ENCODE measurements around the gene PARPBP. TPM values are rescaled to one million over a fixed set of nuclear protein-coding genes. Genes with fewer than 3 reads are reported as not detected.
A peak's percentile ranks its signal among the peaks of the same experiment; 100 is the strongest.

Gene PARPBP
- polyA plus RNA-seq, 3 donors: 0.68 to 1.8 (median 1.6) TPM

DNA sequence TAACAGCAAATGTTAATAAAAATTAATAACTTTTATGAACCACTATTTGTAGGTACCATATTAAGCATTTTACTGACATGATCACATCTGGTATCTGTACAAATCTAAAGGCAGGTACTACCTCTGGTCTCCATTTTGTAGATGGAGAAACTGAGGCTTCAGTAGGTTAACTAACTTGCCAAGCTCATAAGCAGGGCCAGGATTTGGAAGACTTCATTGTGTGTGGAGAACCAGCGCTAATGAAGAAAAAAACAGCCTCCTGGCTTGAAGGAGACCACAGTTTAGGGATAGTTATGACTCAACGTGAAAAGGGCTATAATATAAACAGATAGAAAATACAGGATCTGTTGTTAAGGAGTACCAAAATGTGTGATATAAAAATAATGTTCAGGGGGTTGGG lies 1.1 kb upstream of the PARPBP start:
- Histone ChIP-seq H3K27me3 (ENCODE audit: control insufficient read depth in 2 of 2, insufficient read depth in 2 of 2, low read length in 2 of 2) (no peaks in the 10 kb centered on the region), H2AFZ (ENCODE audit: insufficient read depth, low read depth, low read length, poor library complexity, severe bottlenecking) (peak overlapping the region; percentile 92), H3K4me2 (replicated peaks; ENCODE audit: extremely low read depth, low read length, poor library complexity, severe bottlenecking) (peak overlapping the region; percentile 92), H4K20me1 (ENCODE audit: insufficient read depth, low read length) (no peaks in the 10 kb centered on the region), H3K4me3 (replicated peaks in 1 of 3; ENCODE audit: low read depth in 2 of 3, low read length in 3 of 3) (peak overlapping the region in 1 of 3 experiments; percentile 84), H3K36me3 (replicated peaks in 1 of 2; ENCODE audit: control insufficient read depth in 1 of 2, insufficient read depth in 2 of 2, low read length in 2 of 2) (peaks cover 9 to 40% of the 10 kb centered on the region in 2 donors), H3K9ac (ENCODE audit: insufficient read depth, low read length, poor library complexity, severe bottlenecking) (peak overlapping the region; percentile 85), H3K27ac (ENCODE audit: low read depth in 1 of 2, low read length in 2 of 2) (no peak overlapping the region), H3K4me1 (ENCODE audit: control insufficient read depth in 1 of 2, insufficient read depth in 2 of 2, low read length in 2 of 2) (peaks cover 21 to 26% of the 10 kb centered on the region in 2 donors), H3K9me3 (replicated peaks in 1 of 2; ENCODE audit: control insufficient read depth in 1 of 2, insufficient read depth in 1 of 2, low read length in 2 of 2) (no peaks in the 10 kb centered on the region), H3K79me2 (ENCODE audit: insufficient read depth, low read length) (peaks cover 47% of the 10 kb centered on the region)
- Mint-ChIP-seq H3K27me3 (ENCODE audit: low read depth in 3 of 3) (no peaks in the 10 kb centered on the region), H3K9me3 (no peaks in the 10 kb centered on the region), H3K27ac (no peak overlapping the region), H3K4me1 (peaks cover 19% of the 10 kb centered on the region), H3K36me3 (peaks cover 19 to 21% of the 10 kb centered on the region in 2 donors), H3K4me3 (no peak overlapping the region)
- DNase-seq: no peak
- TF ChIP-seq CTCF (IDR thresholded peaks at IDR 0.05): no peak
- intact Hi-C loops (cut with micrococcal nuclease): loop anchor here in 1 of 2 donors (5.0 kb wide), 1 partner anchor 57 kb away; the partner anchor contains the start of gene WASHC3
- 100% methylated on average over 1 of the region's 2 CpGs for WGBS (ENCODE audit: insufficient coverage)

- WGBS (ENCODE audit: insufficient coverage): no CpG with 5 or more reads among the region's 4 CpGs
- H3K27me3 Mint-ChIP-seq (ENCODE audit: low read depth in 3 of 3): no peaks in the 10 kb centered on the region
- H4K20me1 ChIP-seq (ENCODE audit: insufficient read depth, low read length): no peaks in the 10 kb centered on the region
- H3K27ac Mint-ChIP-seq: peak overlapping the region in 5 of 7 donors; percentile 76 to 96 (median 90)
- peak overlapping the region in 1 of 2 donors; percentile 89 for H3K27ac ChIP-seq (ENCODE audit: low read depth in 1 of 2, low read length in 2 of 2)
- peaks cover 19% of the 10 kb centered on the region for H3K4me1 Mint-ChIP-seq
- no peaks in the 10 kb centered on the region for H3K27me3 ChIP-seq (ENCODE audit: control insufficient read depth in 2 of 2, insufficient read depth in 2 of 2, low read length in 2 of 2)
- TF ChIP-seq CTCF (IDR thresholded peaks at IDR 0.05): no peak
- peaks cover 9 to 29% of the 10 kb centered on the region in 2 donors for H3K36me3 ChIP-seq (replicated peaks in 1 of 2; ENCODE audit: control insufficient read depth in 1 of 2, insufficient read depth in 2 of 2, low read length in 2 of 2)
- no peaks in the 10 kb centered on the region for H3K9me3 ChIP-seq (replicated peaks in 1 of 2; ENCODE audit: control insufficient read depth in 1 of 2, insufficient read depth in 1 of 2, low read length in 2 of 2)
- peak overlapping the region; percentile 85 for H3K9ac ChIP-seq (ENCODE audit: insufficient read depth, low read length, poor library complexity, severe bottlenecking)
- H3K9me3 Mint-ChIP-seq: no peaks in the 10 kb centered on the region
- H2AFZ ChIP-seq (ENCODE audit: insufficient read depth, low read depth, low read length, poor library complexity, severe bottlenecking): peak overlapping the region; percentile 92
- peak overlapping the region; percentile 81 to 91 (median 84) for H3K4me3 ChIP-seq (replicated peaks in 1 of 3; ENCODE audit: low read depth in 2 of 3, low read length in 3 of 3)
- H3K36me3 Mint-ChIP-seq: peaks cover 22 to 26% of the 10 kb centered on the region in 2 donors
- no peak for DNase-seq
- H3K79me2 ChIP-seq (ENCODE audit: insufficient read depth, low read length): peaks cover 52% of the 10 kb centered on the region
- intact Hi-C loops (cut with micrococcal nuclease): loop anchor here in 1 of 2 donors (5.0 kb wide), 1 partner anchor 58 kb away; the partner anchor contains the start of gene WASHC3
- peaks cover 21 to 26% of the 10 kb centered on the region in 2 donors for H3K4me1 ChIP-seq (ENCODE audit: control insufficient read depth in 1 of 2, insufficient read depth in 2 of 2, low read length in 2 of 2)
- peak overlapping the region; percentile 92 for H3K4me2 ChIP-seq (replicated peaks; ENCODE audit: extremely low read depth, low read length, poor library complexity, severe bottlenecking)
- peak overlapping the region; percentile 91 for H3K4me3 Mint-ChIP-seq
Measured at GRCh38 chr12:102120564-102120873, 536 bp downstream of the PARPBP start.
